A673 (cell line): ENCODE results near the gene P2RX1. TPM values are rescaled to one million over a fixed set of nuclear protein-coding genes. Genes with fewer than 3 reads are reported as not detected.

ENCODE experiments used
- BruUV-seq: library from RNA; stranded (reverse); fragments of 400-500 nt; replicated peaks from 2 replicates; lab custom pipeline; 2021; lab: Mats Ljungman, UMichigan
- CTCF ChIA-PET: fragments of 300-600 bp; sonication (Branson Sonifier 250); formaldehyde crosslinking; loops from one replicate; lab custom pipeline; 2022; ENCODE audit warnings: antibody characterized with exemption; lab: Charles Lee
- POLR2A ChIA-PET: fragments of 300-600 bp; sonication (Branson Sonifier 250); formaldehyde crosslinking; loops from one replicate; lab custom pipeline; 2022; ENCODE audit warnings: antibody characterized with exemption; ENCODE audit not compliant: low non-redundant PET; lab: Charles Lee
- DNase-seq: peaks from one replicate; pipeline ENCODE4 v3.0.0-alpha.2; 2015; ENCODE audit warnings: low spot score
- H3K27ac ChIP-seq: fragments of 200-600 bp; sonication (generic); 2 replicates; pipeline ENCODE4 v1.5.1; 2016; ENCODE audit warnings: mixed run types, low read depth, mild to moderate bottlenecking, mixed read lengths, antibody characterized with exemption, low read length; ENCODE audit not compliant: poor library complexity, severe bottlenecking
- H3K27me3 ChIP-seq: fragments of 200-600 bp; sonication (generic); replicated peaks from 2 replicates; pipeline ENCODE4 v1.6.1; 2017; ENCODE audit warnings: mixed run types, low read depth, mild to moderate bottlenecking, mixed read lengths, antibody characterized with exemption, low read length; ENCODE audit not compliant: insufficient read depth, poor library complexity
- H3K36me3 ChIP-seq: fragments of 200-600 bp; sonication (generic); 2 replicates; pipeline ENCODE4 v1.6.1; 2016; ENCODE audit warnings: mixed run types, mild to moderate bottlenecking, mixed read lengths, antibody characterized with exemption, low read length; ENCODE audit not compliant: insufficient read depth, poor library complexity, severe bottlenecking
- H3K4me1 ChIP-seq: fragments of 200-600 bp; sonication (generic); 2 replicates; pipeline ENCODE4 v1.6.1; 2017; ENCODE audit warnings: mixed run types, mild to moderate bottlenecking, mixed read lengths, antibody characterized with exemption, low read length; ENCODE audit not compliant: insufficient read depth, poor library complexity, severe bottlenecking
- H3K4me3 ChIP-seq: fragments of 200-600 bp; sonication (generic); 2 replicates; pipeline ENCODE4 v1.5.1; 2016; ENCODE audit warnings: low read depth, mixed run types, mild to moderate bottlenecking, mixed read lengths, low read length; ENCODE audit not compliant: poor library complexity, severe bottlenecking
- H3K9me3 ChIP-seq: fragments of 200-600 bp; sonication (generic); 2 replicates; pipeline ENCODE4 v1.6.1; 2016; ENCODE audit warnings: mixed run types, low read depth, mild to moderate bottlenecking, mixed read lengths, antibody characterized with exemption, low read length; ENCODE audit not compliant: poor library complexity, severe bottlenecking
- CTCF ChIP-seq: fragments of 300-800, 200-600 bp; sonication (generic); conservative IDR thresholded peaks from 2 replicates; pipeline ENCODE4 v1.5.1; 2017; ENCODE audit warnings: low read depth, mild to moderate bottlenecking, antibody characterized with exemption, low read length, moderate library complexity, mixed read lengths
- EZH2 ChIP-seq: fragments of 200-600 bp; sonication (generic); IDR thresholded peaks from 2 replicates; pipeline ENCODE4 v1.6.1; 2017; ENCODE audit warnings: borderline replicate concordance, low read depth, mild to moderate bottlenecking, mixed read lengths, antibody characterized with exemption, low read length; ENCODE audit not compliant: poor library complexity, severe bottlenecking
- intact Hi-C: fragments of 100-400 bp; cut with micrococcal nuclease; formaldehyde crosslinking; loops from one replicate; pipeline ENCODE4 v1.10.0; 2022; ENCODE audit not compliant: unreplicated experiment
- total RNA-seq: library from RNA; stranded (reverse); gene quantifications from 2 replicates; pipeline ENCODE4 v1.2.3, GENCODE V29; 2021

Gene P2RX1
- total RNA-seq, 1 experiment from 2014 or later: 0.24 TPM

GRCh38 chr17:3924512-3925350 lies 8.5 kb upstream of the P2RX1 start:
- TF ChIP-seq EZH2 (no peak), CTCF (no peak)
- H3K27me3 ChIP-seq: no peaks in the 10 kb centered on the region
- no peaks in the 10 kb centered on the region for H3K4me1 ChIP-seq
- no peak for DNase-seq
- no peaks in the 10 kb centered on the region for H3K36me3 ChIP-seq
- no peak overlapping the region for H3K27ac ChIP-seq
- no peaks in the 10 kb centered on the region for H3K9me3 ChIP-seq
- CTCF ChIA-PET: no interaction called here
- POLR2A ChIA-PET: no interaction called here
- H3K4me3 ChIP-seq: no peak overlapping the region
- intact Hi-C loops: no loop called here
- no TSS peak for BruUV-seq

GRCh38 chr17:3923466-3924190 lies 7.4 kb upstream of the P2RX1 start:
- no TSS peak for BruUV-seq
- POLR2A ChIA-PET: no interaction called here
- CTCF ChIA-PET: no interaction called here

GRCh38 chr17:3922765-3923164 lies 6.5 kb upstream of the P2RX1 start:
- Histone ChIP-seq H3K4me3 (no peak overlapping the region), H3K4me1 (no peaks in the 10 kb centered on the region), H3K27ac (no peak overlapping the region), H3K27me3 (no peaks in the 10 kb centered on the region), H3K36me3 (no peaks in the 10 kb centered on the region), H3K9me3 (no peaks in the 10 kb centered on the region)
- no TSS peak for BruUV-seq
- intact Hi-C loops: no loop called here
- TF ChIP-seq EZH2 (no peak), CTCF (no peak)
- no peak for DNase-seq
- ChIA-PET CTCF (no interaction called here), POLR2A (no interaction called here)

More at GRCh38 chr17:3923466-3924190, 7.4 kb upstream of the P2RX1 start:
- Histone ChIP-seq H3K27ac (no peak overlapping the region), H3K36me3 (no peaks in the 10 kb centered on the region), H3K4me1 (no peaks in the 10 kb centered on the region), H3K9me3 (no peaks in the 10 kb centered on the region), H3K27me3 (no peaks in the 10 kb centered on the region), H3K4me3 (no peak overlapping the region)
- no peak for TF ChIP-seq EZH2
- TF ChIP-seq CTCF: no peak
- intact Hi-C loops: no loop called here
- no peak for DNase-seq
